Measurements from ENCODE around the gene PAF1.
A peak's percentile ranks its signal among the peaks of the same experiment; 100 is the strongest.
"Not testable (repeated sequence)": the region's sequence is repeated elsewhere in the genome, so short reads cannot be mapped to it uniquely, and the experiment has no call there.

The PAF1 gene

GRCh38 chr19:39342647-39343305 is 48.1 kb downstream of the PAF1 start:
- TF ChIP-seq, protein P1, sequence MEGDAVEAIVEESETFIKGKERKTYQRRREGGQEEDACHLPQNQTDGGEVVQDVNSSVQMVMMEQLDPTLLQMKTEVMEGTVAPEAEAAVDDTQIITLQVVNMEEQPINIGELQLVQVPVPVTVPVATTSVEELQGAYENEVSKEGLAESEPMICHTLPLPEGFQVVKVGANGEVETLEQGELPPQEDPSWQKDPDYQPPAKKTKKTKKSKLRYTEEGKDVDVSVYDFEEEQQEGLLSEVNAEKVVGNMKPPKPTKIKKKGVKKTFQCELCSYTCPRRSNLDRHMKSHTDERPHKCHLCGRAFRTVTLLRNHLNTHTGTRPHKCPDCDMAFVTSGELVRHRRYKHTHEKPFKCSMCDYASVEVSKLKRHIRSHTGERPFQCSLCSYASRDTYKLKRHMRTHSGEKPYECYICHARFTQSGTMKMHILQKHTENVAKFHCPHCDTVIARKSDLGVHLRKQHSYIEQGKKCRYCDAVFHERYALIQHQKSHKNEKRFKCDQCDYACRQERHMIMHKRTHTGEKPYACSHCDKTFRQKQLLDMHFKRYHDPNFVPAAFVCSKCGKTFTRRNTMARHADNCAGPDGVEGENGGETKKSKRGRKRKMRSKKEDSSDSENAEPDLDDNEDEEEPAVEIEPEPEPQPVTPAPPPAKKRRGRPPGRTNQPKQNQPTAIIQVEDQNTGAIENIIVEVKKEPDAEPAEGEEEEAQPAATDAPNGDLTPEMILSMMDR (IDR thresholded peaks at IDR 0.05; ENCODE audit: extremely low read depth, insufficient read depth, missing control alignments), result no peak
- in situ Hi-C loops (cut with MboI; ENCODE audit: low pct_unique_long_range_greater_than_20kb, low sequenced_read_pairs, unreplicated experiment), result no loop called here
- no peak for DNase-seq (ENCODE audit: low spot score)

- in situ Hi-C loops (cut with MboI; ENCODE audit: low pct_unique_long_range_greater_than_20kb, low sequenced_read_pairs, unreplicated experiment), result no loop called here
- TF ChIP-seq, protein P1 (IDR thresholded peaks at IDR 0.05; ENCODE audit: extremely low read depth, insufficient read depth, missing control alignments), result peak; percentile 78
- DNase-seq (ENCODE audit: low spot score), result peak; percentile 99
Measured at GRCh38 chr19:39341719-39342604, 48.9 kb downstream of the PAF1 start, which contains the start of gene SAMD4B. Gene SAMD4B (plus strand): TSS chr19:39342421. CDS start chr19:39356894, 14,473 bp downstream.

- TF ChIP-seq, protein P1 (IDR thresholded peaks at IDR 0.05; ENCODE audit: extremely low read depth, insufficient read depth, missing control alignments), result peak; percentile 10
- in situ Hi-C loops (cut with MboI; ENCODE audit: low pct_unique_long_range_greater_than_20kb, low sequenced_read_pairs, unreplicated experiment), result no loop called here
- peak; percentile 51 for DNase-seq (ENCODE audit: low spot score)
Measured at GRCh38 chr19:39341129-39341718, 49.7 kb downstream of the PAF1 start.

- in situ Hi-C loops (cut with MboI; ENCODE audit: low pct_unique_long_range_greater_than_20kb, low sequenced_read_pairs, unreplicated experiment); DNase-seq (ENCODE audit: low spot score): not testable (repeated sequence)
Measured at GRCh38 chr19:39340156-39340555, 50.8 kb downstream of the PAF1 start.

DNA sequence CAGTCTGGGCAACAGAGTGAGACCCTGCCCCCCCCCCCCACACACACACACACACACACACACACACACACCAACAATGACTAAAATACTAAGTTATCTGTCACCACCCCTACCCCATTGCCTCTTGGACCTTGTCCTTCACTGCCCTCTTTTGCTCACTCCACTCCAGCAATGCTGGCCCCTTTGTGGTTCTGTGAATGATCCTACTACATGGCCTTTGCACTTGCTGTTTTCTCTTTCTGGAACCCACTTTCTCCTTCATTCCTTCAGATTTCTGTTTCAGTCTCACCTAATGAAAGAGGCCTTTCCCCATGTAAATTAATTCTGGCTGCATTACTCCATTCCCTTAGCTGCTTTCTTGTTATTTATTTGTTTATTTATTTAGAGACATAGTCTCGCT is 51.2 kb downstream of the PAF1 start:
- in situ Hi-C loops (cut with MboI; ENCODE audit: low pct_unique_long_range_greater_than_20kb, low sequenced_read_pairs, unreplicated experiment), result loop anchor here (10.0 kb wide), 1 partner anchor 215 kb away; the partner anchor contains the start of gene PAK4
- TF ChIP-seq, protein P1 (IDR thresholded peaks at IDR 0.05; ENCODE audit: extremely low read depth, insufficient read depth, missing control alignments), result no peak

GRCh38 chr19:39336483-39336882 is 54.4 kb downstream of the PAF1 start:
- TF ChIP-seq, protein P1 (IDR thresholded peaks at IDR 0.05; ENCODE audit: extremely low read depth, insufficient read depth, missing control alignments), result no peak
- in situ Hi-C loops (cut with MboI; ENCODE audit: low pct_unique_long_range_greater_than_20kb, low sequenced_read_pairs, unreplicated experiment), result loop anchor here (10.0 kb wide), 1 partner anchor 212 kb away; the partner anchor contains the start of gene PAK4
- DNase-seq (ENCODE audit: low spot score), result no peak

More for the DNA sequence above, 51.2 kb downstream of the PAF1 start:
- no peak for DNase-seq (ENCODE audit: low spot score)

Measured in GM13977 (cell line).